ENCODE data around the gene LPAR5.
"Not testable (repeated sequence)": the region's sequence is repeated elsewhere in the genome, so short reads cannot be mapped to it uniquely, and the experiment has no call there.

LPAR5 gene

DNA sequence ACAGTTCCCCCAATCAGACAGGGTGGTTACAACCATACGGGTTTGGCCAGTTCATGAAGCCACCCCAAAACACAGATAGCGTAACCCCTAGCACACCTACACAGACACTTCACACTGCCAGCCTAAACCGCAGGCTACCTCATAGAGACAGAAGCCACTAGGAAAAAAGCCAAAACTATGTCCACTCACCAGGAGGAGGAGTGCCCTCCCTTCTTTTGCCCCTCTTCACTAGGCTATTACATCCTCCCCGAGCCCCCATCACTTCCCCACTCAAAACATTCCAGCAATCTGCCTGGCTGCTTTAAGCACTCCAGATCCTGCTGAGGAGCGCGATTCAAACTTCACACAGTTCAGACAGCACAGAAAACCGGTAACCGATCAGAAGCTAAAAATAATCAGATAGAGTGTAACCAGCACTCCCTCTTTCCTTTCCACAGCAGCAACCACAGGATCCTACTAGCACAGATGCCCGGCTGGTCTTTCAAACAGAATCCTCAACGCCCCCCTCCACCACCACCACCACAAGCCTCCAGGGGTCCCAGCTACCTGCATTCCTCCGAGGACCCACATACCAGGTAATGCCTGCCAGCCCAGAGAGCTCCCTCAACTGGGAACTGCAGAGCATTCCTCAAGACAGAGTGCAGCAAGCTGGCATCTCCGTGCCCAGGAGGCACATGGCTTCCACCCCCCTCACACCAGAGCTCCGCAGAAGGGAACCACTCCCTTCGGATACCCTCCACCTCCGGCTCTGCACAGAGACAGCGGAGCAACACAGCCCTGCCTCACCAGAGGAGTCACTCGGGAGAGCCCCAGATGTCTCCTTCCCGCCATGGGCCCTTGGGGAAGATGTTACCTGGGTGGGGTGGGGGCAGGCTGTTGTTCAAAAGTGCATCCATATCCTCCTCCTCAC, 30.1 kb downstream of the LPAR5 start:
- no peak for DNase-seq

DNA sequence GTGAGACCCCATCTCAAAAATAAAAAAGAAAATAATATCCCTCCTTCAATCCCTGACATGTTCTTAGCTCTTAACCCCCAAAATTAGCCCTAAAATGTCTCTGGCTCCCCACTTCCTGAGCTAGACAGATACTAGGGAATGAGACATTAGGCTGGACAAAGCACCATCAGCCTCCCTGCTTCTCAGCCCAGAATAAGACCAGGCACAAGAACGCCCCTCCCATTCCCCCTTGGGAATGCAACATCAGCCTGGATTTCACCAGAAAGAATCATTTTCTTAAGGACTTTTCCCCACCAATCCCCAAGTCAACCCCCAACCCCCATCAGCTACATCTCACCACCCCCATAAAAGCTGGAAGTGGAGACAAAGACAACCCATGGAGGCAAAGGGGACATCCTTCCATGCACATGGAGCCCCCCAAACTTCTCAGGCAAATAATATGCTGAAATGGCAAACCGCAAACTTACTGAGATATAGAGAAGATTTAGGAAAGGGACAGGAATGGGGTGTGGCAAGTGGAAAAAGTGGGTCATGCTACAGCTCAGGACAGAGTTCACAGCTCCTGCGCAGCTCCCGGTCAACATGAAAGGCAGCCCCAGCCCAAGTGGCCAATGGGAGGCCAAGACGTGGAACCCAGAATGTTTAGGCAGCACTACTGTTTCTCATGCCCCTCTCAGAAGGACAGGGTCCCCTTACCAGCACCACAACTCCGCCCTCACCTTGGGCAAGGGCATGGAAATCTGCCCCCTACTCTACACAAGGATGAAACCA, 31.3 kb downstream of the LPAR5 start:
- no peak for DNase-seq

DNA sequence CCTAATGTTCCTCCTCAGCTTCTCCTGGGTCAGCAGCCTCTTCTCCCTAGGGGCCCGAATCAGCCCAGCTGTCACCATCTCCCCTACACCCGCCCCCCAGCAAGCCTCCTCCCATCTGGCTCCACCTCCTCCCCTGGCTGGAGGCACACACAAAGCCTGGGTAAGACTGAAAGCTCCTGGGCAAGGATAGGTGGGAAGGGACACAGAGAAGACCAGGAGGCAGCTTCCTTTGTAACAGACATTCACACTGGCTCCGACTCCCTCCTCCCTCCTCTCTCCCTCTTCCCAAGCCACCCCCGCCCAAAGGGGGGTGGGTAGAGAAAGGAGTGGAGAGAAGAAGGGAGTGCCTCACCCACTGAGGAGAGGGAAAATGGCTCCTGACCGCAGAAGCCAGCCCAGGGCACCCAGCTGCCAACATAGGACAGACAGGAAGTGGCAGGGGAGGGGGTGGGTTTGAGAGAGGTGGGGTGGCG, 32.6 kb downstream of the LPAR5 start:
- DNase-seq, result no peak

DNA sequence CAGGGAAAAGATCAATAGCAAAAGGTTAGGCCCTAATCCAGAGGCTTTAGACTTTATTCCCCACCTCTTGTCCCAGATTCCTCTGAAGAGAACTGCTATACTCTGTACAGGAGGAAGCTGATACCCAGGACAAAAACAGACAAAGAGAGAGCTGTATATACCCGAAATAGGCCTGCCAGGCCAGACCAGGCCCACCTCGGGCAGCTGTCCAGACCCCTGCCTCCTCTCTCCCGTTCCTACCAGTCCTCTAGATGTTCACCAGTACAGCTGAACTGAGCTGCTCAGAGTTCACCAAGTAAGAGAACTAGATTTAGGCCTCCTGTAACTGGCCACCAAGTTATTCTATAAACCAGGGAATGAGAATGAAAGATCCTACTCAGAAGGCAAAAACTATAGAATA, 33.2 kb downstream of the LPAR5 start:
- no peak for DNase-seq

DNA sequence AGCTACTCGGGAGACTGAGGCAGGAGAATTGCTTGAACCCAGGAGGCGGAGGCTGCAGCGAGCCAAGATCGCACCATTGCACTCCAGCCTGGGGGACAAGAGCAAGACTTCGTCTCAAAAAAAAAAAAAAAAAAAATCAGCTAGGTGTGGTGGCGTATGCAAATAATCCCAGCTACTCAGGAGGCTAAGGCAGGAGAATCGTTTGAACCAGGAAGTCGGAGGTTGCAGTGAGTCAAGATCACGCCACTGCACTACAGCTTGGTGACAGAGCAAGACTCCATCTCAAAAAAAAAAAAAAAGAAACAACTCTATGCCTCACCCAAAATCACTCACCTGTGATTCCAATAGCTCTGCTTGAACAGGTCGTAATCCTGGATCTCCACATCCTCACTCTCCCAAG, 40.1 kb downstream of the LPAR5 start:
- DNase-seq, result not testable (repeated sequence)

DNA sequence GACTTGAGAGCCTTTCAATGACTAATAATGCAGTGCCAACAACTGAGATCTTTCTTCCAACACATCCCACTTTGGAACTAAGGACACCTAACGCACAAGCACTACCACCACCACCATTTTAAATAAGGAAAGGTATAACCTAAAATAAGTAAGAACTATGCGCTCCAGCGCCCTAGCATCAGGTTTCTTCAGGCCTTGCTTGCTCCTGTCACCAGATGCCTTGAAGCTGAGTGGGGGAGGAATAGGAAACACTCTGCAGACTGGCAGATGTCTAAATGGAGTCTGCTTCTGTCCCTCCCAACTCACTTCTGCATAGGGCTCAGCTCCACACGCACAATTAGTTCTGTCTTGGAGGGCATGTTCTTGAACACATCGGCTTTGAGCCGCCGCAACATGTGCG, 43.7 kb downstream of the LPAR5 start:
- DNase-seq, result no peak

DNA sequence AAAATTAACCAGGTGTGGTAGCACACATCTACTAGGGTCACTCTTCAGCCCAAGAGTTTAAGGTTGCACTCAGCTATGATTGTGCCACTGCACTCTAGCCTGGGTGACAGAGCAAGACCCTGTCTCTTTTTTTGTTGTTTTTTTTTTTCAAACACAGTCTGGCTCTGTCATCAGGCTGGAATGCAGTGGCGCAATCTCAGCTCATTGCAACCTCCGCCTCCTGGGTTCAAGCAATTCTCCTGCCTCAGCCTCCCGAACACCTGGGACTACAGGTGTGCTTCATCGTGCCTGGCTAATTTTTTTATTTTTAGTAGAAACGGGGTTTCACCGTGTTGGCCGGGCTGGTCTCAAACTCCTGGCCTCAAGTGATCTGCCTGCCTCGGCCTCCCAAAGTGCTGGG, 49.2 kb downstream of the LPAR5 start:
- DNase-seq, result not testable (repeated sequence)

DNA sequence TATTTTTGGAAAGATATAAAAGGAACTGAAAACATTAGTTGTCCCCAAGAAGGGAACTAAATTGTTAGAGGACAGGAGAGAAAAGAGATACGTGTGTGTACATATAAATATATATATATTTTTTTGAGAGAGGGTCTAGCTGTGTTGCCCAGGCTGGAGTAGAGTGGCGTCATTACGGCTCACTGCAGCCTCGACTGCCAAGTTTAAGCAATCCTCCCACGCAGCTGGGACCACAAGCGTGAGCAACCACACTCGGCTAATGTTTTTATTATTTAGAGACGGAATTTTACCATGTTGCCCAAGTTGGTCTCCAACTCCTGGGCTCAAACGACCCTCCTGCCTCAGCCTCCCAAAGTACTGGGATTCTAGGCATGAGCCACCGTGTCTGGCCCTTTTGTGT, 51.5 kb downstream of the LPAR5 start:
- no peak for DNase-seq

DNA sequence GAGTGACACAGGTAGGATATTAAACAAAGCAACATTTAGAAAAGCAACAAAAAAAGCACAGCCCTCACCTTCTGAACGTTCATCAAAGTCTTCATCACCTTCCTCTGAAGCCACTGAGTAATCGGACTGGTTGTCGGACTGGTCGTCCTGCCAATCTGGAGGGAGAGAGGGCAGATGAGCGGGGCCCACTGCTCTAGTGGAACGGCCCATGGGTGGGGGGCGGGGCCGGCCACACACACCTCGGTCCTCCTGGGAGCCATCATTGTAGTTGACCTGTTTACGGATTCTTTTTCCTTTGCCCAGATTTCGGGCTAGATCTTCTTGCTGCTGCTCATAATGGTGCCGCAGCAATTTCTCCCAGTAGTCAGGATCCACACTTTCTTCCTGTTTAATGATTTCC, 52.8 kb downstream of the LPAR5 start:
- no peak for DNase-seq

DNA sequence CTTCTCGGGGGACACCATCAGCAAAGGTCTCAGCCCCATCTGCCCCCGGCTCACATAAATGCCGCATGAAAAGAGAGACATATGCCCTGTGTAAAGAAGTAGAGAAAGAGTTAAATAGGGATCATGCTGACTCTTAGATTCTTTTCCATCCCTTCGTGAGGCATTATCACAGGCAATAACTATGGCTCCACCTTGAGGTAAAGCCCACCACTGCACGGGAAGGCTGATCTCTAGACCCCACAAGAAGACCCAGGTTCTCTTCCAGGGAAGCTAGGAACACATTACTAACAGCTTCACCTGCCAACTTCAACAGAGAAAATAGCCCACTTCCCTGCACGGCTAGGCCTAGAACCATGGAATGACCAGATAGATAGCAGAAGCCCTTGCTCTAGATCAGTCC, 53.6 kb downstream of the LPAR5 start:
- no peak for DNase-seq

DNA sequence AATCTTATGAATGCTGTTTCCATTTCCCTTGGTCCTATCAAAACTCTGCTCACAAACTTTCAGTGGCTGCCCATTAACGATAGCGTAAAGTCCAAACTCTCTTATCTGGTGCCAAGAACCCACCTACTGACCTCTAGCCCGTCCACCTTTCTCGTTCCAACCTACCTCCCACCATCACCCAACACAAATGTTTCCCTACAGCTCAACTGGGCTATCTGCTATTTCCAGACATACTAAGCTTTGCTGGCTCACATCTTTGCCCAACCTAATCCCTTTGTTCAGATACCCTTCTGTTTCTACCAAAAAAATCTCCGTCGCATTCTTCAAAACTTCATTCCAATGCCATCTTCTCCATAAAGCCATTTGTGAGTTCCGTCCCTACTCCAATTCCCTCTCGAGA, 60.1 kb downstream of the LPAR5 start:
- DNase-seq, result no peak

DNA sequence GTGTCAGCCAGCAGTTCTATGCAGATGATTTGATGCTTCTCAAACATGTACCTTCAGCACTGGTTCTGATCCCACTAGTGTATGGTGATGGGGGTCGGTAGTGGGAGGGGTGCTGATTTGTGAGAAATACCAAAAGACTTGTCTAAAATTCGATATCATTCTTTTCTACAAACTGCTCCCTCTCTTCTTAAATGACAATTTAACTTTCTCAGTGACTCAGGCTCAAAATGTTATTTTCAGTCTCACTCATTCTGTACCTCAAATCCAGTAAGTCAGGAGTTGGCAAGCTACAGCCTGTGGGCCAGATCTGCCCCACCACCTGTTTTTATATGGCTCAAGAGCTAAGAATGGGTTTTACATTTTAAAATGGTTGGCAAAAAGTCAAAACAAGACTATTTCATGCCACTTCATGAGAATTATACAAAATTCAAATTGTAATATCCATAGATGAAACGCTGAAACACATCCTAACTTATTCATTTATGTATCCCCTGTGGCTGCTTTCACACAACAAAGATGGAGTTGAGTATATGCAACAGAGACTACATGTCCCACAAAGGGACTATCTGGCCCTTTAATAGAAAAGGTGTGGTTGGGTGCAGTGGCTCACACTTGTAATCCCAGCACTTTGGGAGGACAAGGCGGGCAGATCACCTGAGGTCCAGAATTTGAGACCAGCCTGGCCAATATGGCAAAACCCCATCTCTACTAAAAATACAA, 61.0 kb downstream of the LPAR5 start:
- no peak for DNase-seq

DNA sequence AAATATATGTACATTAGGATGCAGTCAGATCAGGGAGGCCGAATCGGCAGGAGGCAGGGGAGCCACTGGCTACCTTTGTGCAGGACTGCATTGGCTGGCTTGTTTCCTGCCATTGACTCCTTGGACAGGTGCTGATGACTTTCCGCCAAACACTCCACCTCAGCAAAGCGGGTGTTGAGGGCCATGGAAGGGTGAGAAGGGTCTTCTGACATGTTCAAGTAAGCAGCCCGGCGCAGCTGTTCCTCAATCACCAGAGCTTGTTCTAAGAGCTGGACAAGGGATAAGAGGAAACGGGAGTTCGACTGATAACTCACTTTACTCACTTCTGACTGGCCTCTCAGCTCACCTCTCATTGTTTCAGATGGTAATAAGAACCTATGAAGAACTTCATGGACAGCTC, 62.8 kb downstream of the LPAR5 start:
- no peak for DNase-seq

DNA sequence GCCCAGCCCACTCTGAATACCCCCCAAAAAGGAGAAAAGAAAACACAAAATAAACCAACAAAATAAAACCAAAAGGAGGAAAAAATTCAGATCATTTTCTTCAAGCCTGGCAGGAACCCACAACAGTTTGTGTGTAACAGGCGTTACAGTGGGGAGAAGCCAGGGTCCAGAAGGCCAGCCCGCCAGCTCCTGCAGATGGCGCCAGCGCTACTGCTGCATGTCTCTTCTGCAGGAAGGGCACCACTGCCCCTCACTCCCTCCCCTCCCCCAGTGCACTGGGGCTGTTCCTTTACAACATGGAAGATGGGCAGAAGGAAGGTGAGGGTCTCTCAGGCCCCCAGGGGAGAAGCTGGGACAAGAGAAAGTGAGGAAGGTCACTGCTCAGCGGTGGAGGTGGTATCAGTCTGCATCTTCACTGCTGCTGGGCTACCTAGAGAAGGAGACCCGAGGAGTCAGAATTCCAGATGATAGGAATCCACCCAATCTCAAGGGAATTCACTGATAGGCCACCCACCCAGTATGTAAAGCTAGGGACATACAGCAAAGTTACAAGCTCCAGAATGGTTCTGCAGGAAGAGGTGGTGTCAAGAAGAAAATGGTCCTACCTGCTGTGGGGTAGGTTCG, 65.4 kb downstream of the LPAR5 start:
- no peak for DNase-seq

DNA sequence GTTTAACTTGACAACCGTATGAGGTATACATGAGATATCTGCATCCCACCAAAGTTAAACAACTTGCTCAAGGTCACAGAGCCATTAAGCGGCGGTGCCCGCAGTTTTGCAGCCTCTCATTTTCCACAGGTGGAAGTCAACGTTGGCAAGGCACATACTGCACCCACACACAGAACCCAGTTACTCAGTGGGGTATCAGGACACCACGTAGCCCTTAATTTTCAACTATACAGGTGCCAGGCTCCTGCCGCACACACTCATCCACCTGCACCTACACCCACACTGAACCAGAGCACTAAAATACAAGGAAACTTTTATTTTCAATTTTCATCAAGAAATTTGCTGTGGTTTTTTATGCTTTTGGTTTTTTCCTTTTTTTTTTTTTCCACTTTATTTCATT, 66.0 kb downstream of the LPAR5 start:
- no peak for DNase-seq

DNA sequence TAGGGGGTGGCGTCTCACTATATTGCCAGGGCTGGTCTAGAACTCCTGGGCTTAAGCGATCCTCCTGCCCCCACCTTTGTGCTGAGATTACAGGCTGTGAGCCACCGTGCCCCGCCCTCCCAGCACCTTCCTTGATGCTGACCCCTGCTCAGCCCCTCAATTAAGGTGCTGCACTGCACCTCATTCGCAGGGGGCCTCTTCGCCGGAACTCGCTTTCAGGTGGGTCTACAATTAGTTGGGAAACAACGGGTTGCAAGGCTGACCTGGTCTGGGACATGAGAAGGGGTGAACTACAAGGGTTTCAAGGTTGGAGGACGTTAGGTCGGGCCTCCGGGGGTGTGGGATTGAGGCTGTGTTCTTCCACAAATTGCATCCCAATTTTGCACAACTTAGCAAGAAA, 66.4 kb downstream of the LPAR5 start:
- no peak for DNase-seq
